ENCODE data around the gene DAB2. TPM values are rescaled to one million over a fixed set of nuclear protein-coding genes. Genes with fewer than 3 reads are reported as not detected.

DAB2 gene
- total RNA-seq, 1 experiment from 2014 or later = 2.3 TPM

- Histone ChIP-seq H3K23ac (ENCODE audit: insufficient read length, low read depth, low read length) (no peak overlapping the region), H2AK5ac (ENCODE audit: insufficient read length, low read length) (no peak overlapping the region), H3K56ac (ENCODE audit: insufficient read length, low read depth, low read length) (no peak overlapping the region), H2BK120ac (ENCODE audit: low read depth, low read length, poor library complexity, severe bottlenecking) (no peak overlapping the region), H3K4me1 (ENCODE audit: insufficient read depth, low read length) (peaks cover 4% of the 10 kb centered on the region; the same call in 1 of the 2 replicates), H3K23me2 (ENCODE audit: insufficient read length, low read depth, low read length, poor library complexity, severe bottlenecking) (no peaks in the 10 kb centered on the region), H2BK20ac (ENCODE audit: low read depth, low read length, poor library complexity, severe bottlenecking) (no peak overlapping the region), H2BK15ac (ENCODE audit: low read depth, low read length) (no peak overlapping the region), H3K18ac (ENCODE audit: insufficient read length, low read depth, low read length) (no peak overlapping the region), H3K9me3 (ENCODE audit: control insufficient read depth, low read depth, low read length) (no peaks in the 10 kb centered on the region), H3K79me1 (ENCODE audit: insufficient read depth, low read depth, low read length, poor library complexity, severe bottlenecking) (no peaks in the 10 kb centered on the region), H3K9ac (ENCODE audit: extremely low read depth, insufficient read length, low read length) (no peak overlapping the region), H3K79me2 (ENCODE audit: insufficient read depth, low read length) (no peaks in the 10 kb centered on the region), H4K8ac (replicated peaks; ENCODE audit: insufficient read length, low read depth, low read length) (no peak overlapping the region), H2BK5ac (ENCODE audit: insufficient read length, low read length) (no peak overlapping the region), H2BK12ac (ENCODE audit: insufficient read length, low read depth, low read length) (no peak overlapping the region), H3K27ac (ENCODE audit: insufficient read length, low read depth, low read length) (no peak overlapping the region), H3K4ac (ENCODE audit: low read depth, low read length) (no peak overlapping the region), H3T11ph (ENCODE audit: low read length) (no peak overlapping the region), H4K5ac (ENCODE audit: insufficient read length, low read depth, low read length) (no peak overlapping the region), H2AFZ (ENCODE audit: low read length) (no peak overlapping the region), H3K14ac (ENCODE audit: insufficient read depth, low read length) (no peak overlapping the region), H4K91ac (ENCODE audit: insufficient read length, low read depth, low read length) (no peak overlapping the region), H3K27me3 (ENCODE audit: insufficient read depth, low read length) (no peaks in the 10 kb centered on the region), H3K4me2 (ENCODE audit: insufficient read depth, insufficient read length, low read length) (no peak overlapping the region), H4K20me1 (ENCODE audit: control insufficient read depth, insufficient read depth, insufficient read length) (no peaks in the 10 kb centered on the region)
- Mint-ChIP-seq H3K9me3 (no peaks in the 10 kb centered on the region), H3K27me3 (ENCODE audit: low read depth) (no peaks in the 10 kb centered on the region), H3K4me3 (no peak overlapping the region), H3K27ac (no peak overlapping the region), H3K36me3 (ENCODE audit: insufficient read depth in 1 of 3, low read depth in 3 of 3) (no peaks in the 10 kb centered on the region), H3K4me1 (peaks cover 16 to 22% of the 10 kb centered on the region in 2 experiments)
- DNase-seq = no peak
- no CpG with 5 or more reads among the region's 1 CpG for WGBS (ENCODE audit: extremely low coverage, insufficient read length, low lambda C conversion rate)
- no peak for TF ChIP-seq CTCF (conservative IDR thresholded peaks at IDR 0.05)
Measured at GRCh38 chr5:39411061-39411460, 13.7 kb downstream of the DAB2 start.

Data from H9 (cell line).